ENCODE data around the gene VENTX.

DNA sequence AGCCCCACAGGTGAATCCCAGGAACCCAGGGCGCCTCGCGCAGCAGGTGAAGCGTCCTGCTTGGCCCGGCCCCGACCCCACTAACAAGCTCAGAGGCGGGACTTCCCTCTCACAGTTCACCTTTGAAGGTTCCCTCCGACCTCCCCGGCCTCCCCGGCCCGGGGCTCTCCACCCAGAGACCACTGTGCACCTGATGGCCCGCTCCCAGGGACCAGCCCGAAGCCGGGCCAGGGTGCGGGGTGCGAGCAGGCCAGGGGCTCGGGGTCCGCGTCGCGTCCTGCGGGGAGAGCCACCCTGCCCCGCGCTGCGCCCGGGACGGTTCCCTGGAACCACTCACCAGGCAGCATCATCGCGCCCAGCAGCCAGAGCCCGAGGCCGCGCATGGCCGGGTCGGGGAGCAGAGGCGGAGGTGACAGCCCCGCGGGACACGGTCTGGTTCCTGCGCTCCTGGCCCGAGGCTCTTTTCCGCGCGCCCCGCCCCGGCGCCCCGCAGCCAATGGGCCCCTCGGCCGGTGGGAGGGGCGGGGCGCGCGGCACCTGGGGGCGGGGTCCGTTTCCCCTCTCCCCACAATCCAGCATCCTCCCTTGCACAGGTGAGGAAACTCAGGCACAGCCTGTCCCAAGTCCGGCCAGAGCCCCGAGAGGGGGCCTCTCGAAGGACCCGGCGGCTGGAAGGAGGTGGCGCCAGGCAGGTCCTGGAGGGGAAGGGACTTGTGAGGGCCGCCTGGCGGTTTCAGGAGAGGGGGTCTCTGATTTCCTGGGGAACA is 39.0 kb downstream of the VENTX start, which contains the start of gene ADAM8:
- no peak for TF ChIP-seq CTCF (IDR thresholded peaks at IDR 0.05; ENCODE audit: extremely low read depth in 1 of 2, insufficient read depth in 1 of 2, low read depth in 1 of 2, low read length in 2 of 2)
- no peak for TF ChIP-seq POLR2A (IDR thresholded peaks at IDR 0.05; ENCODE audit: low read depth, low read length)
- TF ChIP-seq EZH2 (IDR thresholded peaks at IDR 0.05; ENCODE audit: borderline replicate concordance, low read depth, low read length, severe bottlenecking) = peak; percentile 71
- no peak for TF ChIP-seq GATA2 (IDR thresholded peaks at IDR 0.05; ENCODE audit: insufficient read depth, insufficient read length, low read depth, low read length)

Data from endothelial cell of umbilical vein (primary cell).